CD4-positive, alpha-beta memory T cell (primary cell): Measurements from ENCODE around the gene MOB3B. TPM values are rescaled to one million over a fixed set of nuclear protein-coding genes. Genes with fewer than 3 reads are reported as not detected.

ENCODE experiments used
- CTCF ChIA-PET: fragments of 350-600 bp; sonication (Branson Sonifier 250); formaldehyde crosslinking; loops from one replicate; lab custom pipeline; 2021; ENCODE audit warnings: inconsistent platforms; ENCODE audit not compliant: partially characterized antibody; lab: Charles Lee
- POLR2A ChIA-PET: fragments of 350-600 bp; sonication (Branson Sonifier 250); formaldehyde crosslinking; loops from one replicate; lab custom pipeline; 2021; ENCODE audit not compliant: partially characterized antibody; lab: Charles Lee
- DNase-seq, 5 donors: peaks; one replicate each; pipeline versions ENCODE4 v3.0.0 to v3.0.0-alpha.2; 2020 to 2022; ENCODE audit warnings: mixed read lengths in 1 of 5
- H3K27ac ChIP-seq: one replicate; pipeline ENCODE4 v1.7.0; 2013; ENCODE audit warnings: low read depth, low read length
- H3K27me3 ChIP-seq: 2 replicates; pipeline ENCODE4 v1.7.0; 2013; ENCODE audit warnings: mild to moderate bottlenecking, low read length, moderate library complexity; ENCODE audit not compliant: insufficient read depth
- H3K36me3 ChIP-seq: 2 replicates; pipeline ENCODE4 v1.7.0; 2013; ENCODE audit warnings: mild to moderate bottlenecking, low read length, moderate library complexity; ENCODE audit not compliant: insufficient read depth
- H3K4me1 ChIP-seq: 2 replicates; pipeline ENCODE4 v1.7.0; 2013; ENCODE audit warnings: mild to moderate bottlenecking, low read length, moderate library complexity; ENCODE audit not compliant: insufficient read depth
- H3K4me3 ChIP-seq, 2 donors: one replicate each; pipeline ENCODE4 v1.7.0; 2013; ENCODE audit warnings: low read length in 2 of 2, mild to moderate bottlenecking in 1 of 2
- H3K9me3 ChIP-seq, 2 donors: one replicate each; pipeline ENCODE4 v1.7.0; 2013; ENCODE audit warnings: low read length in 2 of 2, control low read depth in 1 of 2; ENCODE audit not compliant: control insufficient read depth in 1 of 2
- H3K27ac Mint-ChIP-seq, 7 donors: one replicate each; pipeline ENCODE4 v1.8.0; 2020 to 2021; ENCODE audit warnings: mixed read lengths in 7 of 7, mild to moderate bottlenecking in 6 of 7, inconsistent platforms in 3 of 7, moderate library complexity in 3 of 7
- H3K27me3 Mint-ChIP-seq, 2 donors: one replicate each; pipeline ENCODE4 v1.8.0; 2020 to 2021; ENCODE audit warnings: mixed read lengths in 2 of 2
- H3K36me3 Mint-ChIP-seq, 2 donors: one replicate each; pipeline ENCODE4 v1.8.0; 2020 to 2021; ENCODE audit warnings: mixed read lengths in 2 of 2, inconsistent platforms in 1 of 2, mild to moderate bottlenecking in 1 of 2
- H3K4me1 Mint-ChIP-seq, 4 donors: one replicate each; pipeline ENCODE4 v1.8.0; 2020 to 2021; ENCODE audit warnings: mixed read lengths in 4 of 4, mild to moderate bottlenecking in 1 of 4
- H3K4me3 Mint-ChIP-seq, 8 donors: one replicate each; pipeline ENCODE4 v1.8.0; 2020 to 2021; ENCODE audit warnings: mixed read lengths in 8 of 8, mild to moderate bottlenecking in 7 of 8, moderate library complexity in 6 of 8, inconsistent platforms in 3 of 8
- H3K9me3 Mint-ChIP-seq, 8 donors: one replicate each; pipeline ENCODE4 v1.8.0; 2020 to 2021; ENCODE audit warnings: mixed read lengths in 8 of 8, mild to moderate bottlenecking in 5 of 8, inconsistent platforms in 3 of 8, moderate library complexity in 1 of 8
- intact Hi-C: fragments of 100-400 bp; cut with micrococcal nuclease; formaldehyde crosslinking; loops from one replicate; pipeline ENCODE4 v1.15.1; 2023
- polyA plus RNA-seq, 2 donors: library from polyadenylated mRNA; unstranded; fragments of 300-500 nt; fragmentation: Illumina TruSeq; gene quantifications; one replicate each; pipeline ENCODE4 v1.2.3, GENCODE V29; 2021
- total RNA-seq, 2 experiments: library from RNA; stranded (reverse); gene quantifications; one replicate each; pipeline ENCODE4 v1.2.3, GENCODE V29; 2021

The MOB3B gene
- total and polyA plus RNA-seq, 4 experiments from 2014 or later: 0.05 to 0.64 (median 0.34) TPM

DNA sequence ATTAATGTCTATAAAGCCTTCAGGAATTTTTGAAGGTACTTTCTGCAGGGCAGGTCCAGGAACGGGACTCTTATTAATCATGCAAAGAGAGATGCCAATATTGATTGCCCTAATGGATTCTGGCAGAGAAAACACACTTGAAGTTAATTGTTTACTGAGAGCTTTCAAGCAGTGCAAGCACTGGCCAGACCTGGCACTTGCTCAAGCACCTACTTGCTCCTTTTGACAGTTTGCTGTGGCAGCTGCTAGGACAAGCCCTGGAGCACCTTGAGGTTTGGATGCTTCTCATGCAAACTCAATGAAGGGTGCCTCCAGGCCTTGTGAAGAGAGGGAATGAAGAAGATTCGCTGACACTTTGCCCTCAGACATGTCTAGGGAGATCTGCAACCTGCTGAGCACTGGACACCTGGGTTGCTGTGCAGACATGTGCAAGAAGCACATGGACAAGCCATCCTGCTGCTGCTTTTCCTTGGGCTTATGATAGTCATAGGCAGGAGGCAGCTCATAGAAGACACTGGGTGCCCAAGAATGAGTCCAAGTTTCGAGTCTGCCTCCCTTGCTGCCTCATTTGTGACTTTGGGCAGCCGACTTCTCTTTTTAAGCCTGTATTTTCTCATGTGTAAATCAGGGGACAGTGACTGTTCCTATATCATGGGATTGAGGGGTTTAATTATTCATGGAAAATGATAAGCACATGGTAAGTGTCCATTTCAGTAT, 143.8 kb downstream of the MOB3B start:
- Mint-ChIP-seq H3K27me3 (peaks cover 2 to 5% of the 10 kb centered on the region in 2 donors), H3K27ac (no peak overlapping the region), H3K9me3 (no peaks in the 10 kb centered on the region), H3K36me3 (no peaks in the 10 kb centered on the region), H3K4me3 (no peak overlapping the region), H3K4me1 (no peaks in the 10 kb centered on the region)
- H3K27me3 ChIP-seq: no peaks in the 10 kb centered on the region
- POLR2A ChIA-PET: no interaction called here
- H3K4me1 ChIP-seq: no peaks in the 10 kb centered on the region
- CTCF ChIA-PET: no interaction called here
- intact Hi-C loops: no loop called here
- H3K36me3 ChIP-seq: no peaks in the 10 kb centered on the region
- H3K9me3 ChIP-seq: no peaks in the 10 kb centered on the region
- H3K4me3 ChIP-seq: no peak overlapping the region
- DNase-seq: no peak
- no peak overlapping the region for H3K27ac ChIP-seq

DNA sequence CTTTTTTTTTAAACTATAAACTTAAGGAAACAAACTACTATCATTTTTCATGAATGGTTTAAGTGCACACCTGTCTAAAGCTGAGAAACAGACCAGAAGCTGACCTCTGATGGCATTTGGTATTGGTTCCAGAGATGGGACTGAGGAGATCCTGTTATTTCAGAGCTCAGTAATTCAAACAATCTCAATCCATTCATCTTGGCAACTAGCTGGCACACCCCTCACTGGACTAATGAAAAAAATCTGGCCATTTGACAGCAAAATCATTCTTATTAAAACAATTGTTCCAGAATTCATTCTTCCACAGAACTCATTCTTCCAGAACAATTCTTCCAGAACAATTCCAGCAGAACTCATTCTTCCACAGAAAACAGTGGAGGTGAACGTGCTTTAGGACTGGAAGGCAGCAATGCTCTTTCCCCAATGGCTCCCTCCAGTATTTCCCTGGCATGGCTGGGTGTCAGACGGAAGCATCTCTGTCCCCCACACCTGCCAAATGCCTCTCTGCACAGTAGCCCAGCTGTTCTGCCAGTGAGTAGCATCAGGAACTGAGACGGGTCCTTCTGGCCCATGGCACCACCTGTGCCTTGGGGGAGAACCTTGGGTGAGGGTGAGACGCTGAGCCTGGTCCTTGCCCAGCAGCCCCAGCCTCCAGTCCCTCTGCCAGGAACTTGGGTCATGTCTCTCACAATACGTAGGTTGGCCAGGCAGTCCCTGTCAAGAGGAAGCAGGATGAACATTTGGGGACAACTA, 145.2 kb downstream of the MOB3B start:
- Histone ChIP-seq H3K9me3 (no peaks in the 10 kb centered on the region), H3K4me1 (no peaks in the 10 kb centered on the region), H3K27ac (no peak overlapping the region), H3K4me3 (no peak overlapping the region), H3K36me3 (no peaks in the 10 kb centered on the region), H3K27me3 (no peaks in the 10 kb centered on the region)
- H3K4me3 Mint-ChIP-seq: no peak overlapping the region
- no peaks in the 10 kb centered on the region for H3K36me3 Mint-ChIP-seq
- H3K9me3 Mint-ChIP-seq: no peaks in the 10 kb centered on the region
- POLR2A ChIA-PET: no interaction called here
- H3K27ac Mint-ChIP-seq: no peak overlapping the region
- no peak for DNase-seq
- no peaks in the 10 kb centered on the region for H3K4me1 Mint-ChIP-seq
- CTCF ChIA-PET: no interaction called here
- intact Hi-C loops: no loop called here
- peaks cover 2 to 5% of the 10 kb centered on the region in 2 donors for H3K27me3 Mint-ChIP-seq

- Histone ChIP-seq H3K36me3 (no peaks in the 10 kb centered on the region), H3K27me3 (no peaks in the 10 kb centered on the region), H3K4me1 (no peaks in the 10 kb centered on the region), H3K4me3 (no peak overlapping the region), H3K9me3 (no peaks in the 10 kb centered on the region), H3K27ac (no peak overlapping the region)
- Mint-ChIP-seq H3K27ac (no peak overlapping the region), H3K4me3 (no peak overlapping the region), H3K9me3 (no peaks in the 10 kb centered on the region), H3K4me1 (no peaks in the 10 kb centered on the region), H3K36me3 (no peaks in the 10 kb centered on the region), H3K27me3 (peaks cover 2 to 3% of the 10 kb centered on the region in 2 donors)
- ChIA-PET POLR2A (no interaction called here), CTCF (no interaction called here)
- DNase-seq: no peak
- intact Hi-C loops: no loop called here
Observed at GRCh38 chr9:27383524-27383923, 146.1 kb downstream of the MOB3B start.

DNA sequence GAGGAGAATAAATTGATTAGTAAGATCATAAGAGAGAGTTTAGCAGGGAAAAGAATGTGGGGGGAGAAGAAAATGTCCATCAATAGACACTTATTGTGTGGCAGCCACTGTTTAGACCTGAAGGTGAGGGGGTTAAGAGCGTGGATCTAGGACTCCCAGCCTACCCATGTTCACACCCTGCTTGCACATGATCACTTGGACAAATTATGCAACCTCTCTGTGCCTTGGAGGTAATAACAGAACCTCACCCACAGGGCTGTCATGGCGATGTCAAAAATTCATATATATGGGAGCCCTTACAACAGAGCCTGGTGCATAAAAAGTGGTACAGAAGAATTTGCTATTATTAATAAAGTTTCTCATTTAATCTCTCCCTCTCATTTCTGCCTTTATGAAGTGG, 146.6 kb downstream of the MOB3B start:
- no peak overlapping the region for H3K4me3 ChIP-seq
- Mint-ChIP-seq H3K36me3 (no peaks in the 10 kb centered on the region), H3K9me3 (no peaks in the 10 kb centered on the region), H3K4me3 (no peak overlapping the region), H3K27me3 (peaks cover 2 to 3% of the 10 kb centered on the region in 2 donors), H3K27ac (no peak overlapping the region), H3K4me1 (no peaks in the 10 kb centered on the region)
- no peaks in the 10 kb centered on the region for H3K36me3 ChIP-seq
- no peak for DNase-seq
- ChIA-PET CTCF (no interaction called here), POLR2A (no interaction called here)
- H3K4me1 ChIP-seq: no peaks in the 10 kb centered on the region
- H3K27ac ChIP-seq: no peak overlapping the region
- intact Hi-C loops: no loop called here
- no peaks in the 10 kb centered on the region for H3K9me3 ChIP-seq
- H3K27me3 ChIP-seq: no peaks in the 10 kb centered on the region

DNA sequence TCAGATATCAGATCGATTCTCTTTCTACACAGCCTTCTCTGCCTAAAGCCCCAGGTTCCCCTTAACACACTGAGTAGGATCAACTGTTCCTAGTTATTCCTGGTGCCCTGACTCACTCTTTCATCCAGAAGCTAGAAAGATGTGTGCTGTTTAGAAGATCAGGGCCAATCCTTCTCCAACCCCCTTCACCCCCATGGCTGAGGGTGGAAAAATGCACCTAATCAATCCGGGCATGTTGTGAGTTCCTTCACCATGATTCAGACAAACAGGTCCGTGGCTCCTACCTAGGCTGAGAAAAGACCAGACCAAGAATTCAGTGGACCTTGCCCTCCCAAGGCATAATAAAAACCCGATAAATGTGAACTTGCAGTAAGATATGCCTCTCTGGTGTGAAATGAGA, 147.3 kb downstream of the MOB3B start:
- no peaks in the 10 kb centered on the region for H3K9me3 Mint-ChIP-seq
- intact Hi-C loops: no loop called here
- no peak overlapping the region for H3K4me3 Mint-ChIP-seq
- no peak overlapping the region for H3K27ac Mint-ChIP-seq
- Histone ChIP-seq H3K27ac (no peak overlapping the region), H3K27me3 (no peaks in the 10 kb centered on the region), H3K9me3 (no peaks in the 10 kb centered on the region), H3K4me3 (no peak overlapping the region), H3K4me1 (no peaks in the 10 kb centered on the region), H3K36me3 (no peaks in the 10 kb centered on the region)
- CTCF ChIA-PET: interaction anchor here (1.4 kb wide), 1 partner anchor 9 kb away, joined by 4 read pairs; no protein-coding TSS in a partner anchor
- peaks cover 2 to 3% of the 10 kb centered on the region in 2 donors for H3K27me3 Mint-ChIP-seq
- POLR2A ChIA-PET: no interaction called here
- H3K36me3 Mint-ChIP-seq: no peaks in the 10 kb centered on the region
- H3K4me1 Mint-ChIP-seq: no peaks in the 10 kb centered on the region
- DNase-seq: no peak

GRCh38 chr9:27379311-27380251, 150.0 kb downstream of the MOB3B start:
- no peaks in the 10 kb centered on the region for H3K27me3 ChIP-seq
- H3K4me1 ChIP-seq: no peaks in the 10 kb centered on the region
- Mint-ChIP-seq H3K27ac (no peak overlapping the region), H3K36me3 (no peaks in the 10 kb centered on the region), H3K4me3 (no peak overlapping the region), H3K4me1 (no peaks in the 10 kb centered on the region), H3K27me3 (peaks cover 1 to 3% of the 10 kb centered on the region in 2 donors), H3K9me3 (no peaks in the 10 kb centered on the region)
- no peak for DNase-seq
- no peaks in the 10 kb centered on the region for H3K36me3 ChIP-seq
- no peak overlapping the region for H3K27ac ChIP-seq
- CTCF ChIA-PET: no interaction called here
- intact Hi-C loops: no loop called here
- POLR2A ChIA-PET: no interaction called here
- H3K4me3 ChIP-seq: no peak overlapping the region
- H3K9me3 ChIP-seq: no peaks in the 10 kb centered on the region
